Measurements from ENCODE around the gene TANGO2.

DNA sequence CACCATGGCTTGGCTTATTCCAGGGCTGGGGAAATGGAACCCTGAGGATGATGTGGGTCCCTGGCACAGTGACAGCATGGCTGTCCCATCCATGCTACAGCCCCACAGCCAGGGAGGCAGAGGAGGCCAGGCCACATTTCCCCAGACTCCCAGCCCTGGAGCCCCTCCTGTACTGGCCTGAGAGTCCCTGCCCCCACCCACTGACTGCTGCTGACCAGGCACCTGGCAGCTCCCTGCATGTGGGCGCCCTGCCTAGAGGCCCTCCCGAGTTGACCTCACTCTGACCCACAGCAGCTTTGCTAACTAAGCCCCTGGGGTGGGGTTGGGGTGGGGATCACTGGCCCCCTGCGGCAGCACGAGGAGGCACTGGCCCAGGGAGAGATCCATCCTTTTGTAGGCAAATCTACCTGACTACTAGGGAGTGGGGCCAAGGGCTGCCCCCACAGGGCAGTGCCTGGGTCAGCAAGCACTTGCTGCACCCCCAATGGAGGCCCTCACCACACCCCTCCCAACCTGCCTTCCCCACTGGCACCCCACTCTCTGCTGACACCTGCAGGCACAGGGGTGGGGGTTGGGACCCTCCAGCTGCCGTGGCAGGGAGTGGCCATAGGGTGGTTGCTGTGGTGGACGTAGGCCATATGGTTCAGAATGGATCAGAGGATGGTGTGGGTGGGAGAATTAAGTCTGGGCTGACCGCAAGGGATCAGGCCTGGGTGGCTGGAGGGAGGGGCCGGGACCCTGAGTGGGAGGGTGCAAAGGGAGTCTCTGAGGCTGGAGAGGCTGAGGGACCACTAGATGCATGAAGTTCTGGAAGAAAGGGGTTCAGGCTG lies 21.7 kb upstream of the TANGO2 start:
- TF ChIP-seq, protein P1, sequence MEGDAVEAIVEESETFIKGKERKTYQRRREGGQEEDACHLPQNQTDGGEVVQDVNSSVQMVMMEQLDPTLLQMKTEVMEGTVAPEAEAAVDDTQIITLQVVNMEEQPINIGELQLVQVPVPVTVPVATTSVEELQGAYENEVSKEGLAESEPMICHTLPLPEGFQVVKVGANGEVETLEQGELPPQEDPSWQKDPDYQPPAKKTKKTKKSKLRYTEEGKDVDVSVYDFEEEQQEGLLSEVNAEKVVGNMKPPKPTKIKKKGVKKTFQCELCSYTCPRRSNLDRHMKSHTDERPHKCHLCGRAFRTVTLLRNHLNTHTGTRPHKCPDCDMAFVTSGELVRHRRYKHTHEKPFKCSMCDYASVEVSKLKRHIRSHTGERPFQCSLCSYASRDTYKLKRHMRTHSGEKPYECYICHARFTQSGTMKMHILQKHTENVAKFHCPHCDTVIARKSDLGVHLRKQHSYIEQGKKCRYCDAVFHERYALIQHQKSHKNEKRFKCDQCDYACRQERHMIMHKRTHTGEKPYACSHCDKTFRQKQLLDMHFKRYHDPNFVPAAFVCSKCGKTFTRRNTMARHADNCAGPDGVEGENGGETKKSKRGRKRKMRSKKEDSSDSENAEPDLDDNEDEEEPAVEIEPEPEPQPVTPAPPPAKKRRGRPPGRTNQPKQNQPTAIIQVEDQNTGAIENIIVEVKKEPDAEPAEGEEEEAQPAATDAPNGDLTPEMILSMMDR (conservative IDR thresholded peaks at IDR 0.05): no peak
- no peak for TF ChIP-seq ZFX (IDR thresholded peaks at IDR 0.05)

All from C4-2B (cell line).